Dedifferentiated amniotic fluid mesenchymal stem cell (primary cell): ENCODE results near the gene PRSS33.

Experiments
- DNase-seq: peaks from one replicate; pipeline ENCODE4 v3.0.0-alpha.2; 2016; ENCODE audit errors: extremely low spot score

PRSS33 gene

GRCh38 chr16:2763173-2763572 is 24.2 kb downstream of the PRSS33 start:
- DNase-seq, result no peak

- DNase-seq, result no peak
These were observed 24.6 kb downstream of the PRSS33 start for GRCh38 chr16:2762711-2763110.

- no peak for DNase-seq
These were observed 25.3 kb downstream of the PRSS33 start for GRCh38 chr16:2761886-2762583.

- no peak for DNase-seq
These were observed 25.9 kb downstream of the PRSS33 start for GRCh38 chr16:2761472-2761871.

- DNase-seq, result no peak
These were observed 30.0 kb downstream of the PRSS33 start for GRCh38 chr16:2757344-2757743.

- DNase-seq, result no peak
These were observed 30.9 kb downstream of the PRSS33 start for GRCh38 chr16:2756288-2757015.

GRCh38 chr16:2755158-2755557 is 32.2 kb downstream of the PRSS33 start:
- no peak for DNase-seq

GRCh38 chr16:2753733-2754020 is 33.7 kb downstream of the PRSS33 start:
- peak; percentile 22 for DNase-seq

- peak; percentile 62 for DNase-seq
These were observed 34.3 kb downstream of the PRSS33 start for GRCh38 chr16:2752850-2753732.

GRCh38 chr16:2752035-2752849 is 35.1 kb downstream of the PRSS33 start, which contains the start of gene SRRM2:
TSS of gene SRRM2 (plus strand) at chr16:2752638. CDS start at chr16:2756365, 3,727 bp downstream.
- DNase-seq, result peak; percentile 93

- no peak for DNase-seq
These were observed 35.8 kb downstream of the PRSS33 start for GRCh38 chr16:2751577-2752034.

GRCh38 chr16:2749936-2750335 is 37.4 kb downstream of the PRSS33 start:
- DNase-seq, result no peak

- no peak for DNase-seq
These were observed 37.9 kb downstream of the PRSS33 start for GRCh38 chr16:2749476-2749875.

GRCh38 chr16:2748757-2749455 is 38.5 kb downstream of the PRSS33 start:
- no peak for DNase-seq

GRCh38 chr16:2745961-2746360 is 41.4 kb downstream of the PRSS33 start:
- no peak for DNase-seq

GRCh38 chr16:2745116-2745890 is 42.1 kb downstream of the PRSS33 start:
- DNase-seq, result no peak

GRCh38 chr16:2744711-2745110 is 42.6 kb downstream of the PRSS33 start:
- no peak for DNase-seq

GRCh38 chr16:2743007-2743810 is 44.2 kb downstream of the PRSS33 start:
- no peak for DNase-seq

GRCh38 chr16:2742323-2743006 is 44.9 kb downstream of the PRSS33 start:
- DNase-seq, result no peak
